A549 (cell line): ENCODE data around the gene RBMS3. TPM values are rescaled to one million over a fixed set of nuclear protein-coding genes. Genes with fewer than 3 reads are reported as not detected.

Source experiments
- ATAC-seq, 2 experiments: fragments of 200-7000 bp in 1 of 2; fragments of >200 bp in 1 of 2; cut with Nextera tagmentation in 1 of 2; cut with Tn5 transposase in 1 of 2; 3 replicates each; pipeline versions ENCODE4 v1.8.0 to v1.9.1; 2018 to 2020; ENCODE audit warnings: mild to moderate bottlenecking in 1 of 2, moderate library complexity in 1 of 2
- CTCF ChIA-PET: fragments of 300-600 bp; sonication (Branson Sonifier 250); formaldehyde crosslinking; extraction: SDS; loops from one replicate; lab custom pipeline; 2021; ENCODE audit warnings: antibody characterized with exemption, inconsistent platforms; lab: Yijun Ruan, JAX
- POLR2A ChIA-PET: fragments of 350-600 bp; formaldehyde crosslinking; extraction: SDS; loops from one replicate; lab custom pipeline; 2021; ENCODE audit warnings: antibody characterized with exemption, inconsistent platforms; lab: Yijun Ruan, JAX
- DNase-seq, 2 experiments: peaks; one replicate each; pipeline versions ENCODE4 v3.0.0 to v3.0.0-alpha.2; 2011 to 2016; ENCODE audit warnings: low read depth in 1 of 2, low spot score in 1 of 2
- FAIRE-seq: peaks from 2 replicates; lab custom pipeline; 2011; peaks lifted over from hg19 to GRCh38; lab: Jason Lieb, UNC
- H3K27ac ChIP-seq, 2 experiments: fragments of >200 bp; sonication (Bioruptor Twin); formaldehyde crosslinking; 3 replicates each; pipeline ENCODE4 v1.5.1; 2016 to 2017
- H3K4me1 ChIP-seq: fragments of >200 bp; sonication (Bioruptor Twin); formaldehyde crosslinking; 3 replicates; pipeline ENCODE4 v1.6.1; 2016
- H3K4me2 ChIP-seq: fragments of >200 bp; sonication (Bioruptor Twin); formaldehyde crosslinking; 3 replicates; pipeline ENCODE4 v1.6.1; 2016
- H3K4me3 ChIP-seq: fragments of >200 bp; sonication (Bioruptor Twin); formaldehyde crosslinking; 3 replicates; pipeline ENCODE4 v1.5.1; 2016
- H3K9me3 ChIP-seq: fragments of >200 bp; sonication (Bioruptor Twin); formaldehyde crosslinking; 3 replicates; pipeline ENCODE4 v1.6.1; 2016
- BCL3 ChIP-seq: fragments of >200 bp; sonication (Bioruptor Twin); formaldehyde crosslinking; IDR thresholded peaks from 3 replicates; pipeline ENCODE4 v1.6.1; 2016
- CBX2 ChIP-seq: fragments of 200-600 bp; sonication (generic); IDR thresholded peaks from 2 replicates; pipeline ENCODE4 v1.6.1; 2016; ENCODE audit warnings: low read depth, mild to moderate bottlenecking, borderline replicate concordance
- CBX8 ChIP-seq: fragments of 200-600 bp; sonication (generic); IDR thresholded peaks from 2 replicates; pipeline ENCODE4 v1.6.1; 2016
- CTCF ChIP-seq: fragments of >200 bp; sonication (Bioruptor Twin); formaldehyde crosslinking; IDR thresholded peaks from 3 replicates; pipeline ENCODE4 v1.5.1; 2016
- EP300 ChIP-seq, 2 experiments: fragments of >200 bp; sonication (Bioruptor Twin); formaldehyde crosslinking; IDR thresholded peaks; 2 replicates in 1 of 2; 3 replicates in 1 of 2; pipeline ENCODE4 v1.6.1; 2016 to 2017
- FOSB ChIP-seq: fragments of 250-450 bp; sonication (Bioruptor Pico); IDR thresholded peaks from 2 replicates; pipeline ENCODE4 v1.5.0; 2020; ENCODE audit warnings: mild to moderate bottlenecking, moderate library complexity
- GATA3 ChIP-seq: IDR thresholded peaks from 2 replicates; pipeline ENCODE4 v1.6.1; 2012; ENCODE audit warnings: borderline replicate concordance
- HDAC2 ChIP-seq: fragments of 200-600 bp; sonication (generic); IDR thresholded peaks from 2 replicates; pipeline ENCODE4 v1.6.1; 2016
- HOXA7 ChIP-seq: fragments of 250-450 bp; sonication (Bioruptor Pico); IDR thresholded peaks from 2 replicates; pipeline ENCODE4 v1.5.0; 2020; ENCODE audit warnings: mild to moderate bottlenecking, moderate library complexity
- JUNB ChIP-seq: fragments of >200 bp; sonication (Bioruptor Twin); formaldehyde crosslinking; IDR thresholded peaks from 2 replicates; pipeline ENCODE4 v1.6.1; 2016
- MAFK ChIP-seq: fragments of 450-650 bp; IDR thresholded peaks from 2 replicates; pipeline ENCODE4 v1.6.1; 2014; ENCODE audit not compliant: partially characterized antibody
- MAZ ChIP-seq: fragments of 150-350 bp; IDR thresholded peaks from 2 replicates; pipeline ENCODE4 v1.6.1; 2014; ENCODE audit warnings: antibody characterized with exemption, low read depth, low read length, borderline replicate concordance
- NPAS2 ChIP-seq: fragments of 250-450 bp; sonication (Bioruptor Pico); IDR thresholded peaks from 2 replicates; pipeline ENCODE4 v1.8.0; 2022; ENCODE audit warnings: mild to moderate bottlenecking, moderate library complexity, borderline replicate concordance
- PBX3 ChIP-seq: IDR thresholded peaks from 2 replicates; pipeline ENCODE4 v1.6.1; 2012
- RAD21 ChIP-seq, 2 experiments: fragments of >200 bp in 1 of 2; sonication (Bioruptor Twin) in 1 of 2; formaldehyde crosslinking in 1 of 2; IDR thresholded peaks in 1 of 2; conservative IDR thresholded peaks in 1 of 2; 2 replicates in 1 of 2; 3 replicates in 1 of 2; pipeline ENCODE4 v1.6.1; 2012 to 2018; ENCODE audit warnings: inconsistent platforms in 1 of 2
- REST ChIP-seq: fragments of 200-600 bp; sonication (generic); IDR thresholded peaks from 2 replicates; pipeline ENCODE4 v1.6.1; 2016; ENCODE audit warnings: antibody characterized with exemption, mild to moderate bottlenecking, moderate library complexity
- TFCP2L1 ChIP-seq: fragments of 250-450 bp; sonication (Bioruptor Pico); IDR thresholded peaks from 2 replicates; pipeline ENCODE4 v1.5.0; 2021; ENCODE audit warnings: mild to moderate bottlenecking
- WGBS: methylation state at CpG from one replicate; pipeline ENCODE4 v1.1.6; 2017; ENCODE audit errors: missing lambda C conversion rate; 5-methylcytosine and 5-hydroxymethylcytosine counted together
- polyA plus RNA-seq, 4 experiments: library from polyadenylated mRNA; depleted of rRNA in 3 of 4; stranded (reverse); fragments of >200 nt; fragmentation: RNase III in 1 of 4; extraction: RNeasy Plus Mini Kit Qiagen cat#74134 plus additional on column Dnase treatment in 1 of 4; gene quantifications; 2 replicates in 3 of 4; 3 replicates in 1 of 4; pipeline ENCODE4 v1.2.3, GENCODE V29; 2011 to 2017

Gene RBMS3
- polyA plus RNA-seq, 2 of the 4 experiments (the other 2 are of a cell fraction), result 0.92 to 4.1 TPM

GRCh38 chr3:29429055-29429679 lies 148.3 kb downstream of the RBMS3 start:
- ATAC-seq, result no peak
- 78% methylated on average over 4 of the region's 4 CpGs for WGBS
- Histone ChIP-seq H3K27ac (no peak overlapping the region), H3K4me1 (peaks cover 14% of the 10 kb centered on the region), H3K4me3 (no peak overlapping the region), H3K4me2 (no peak overlapping the region)
- CTCF ChIA-PET, result no interaction called here
- DNase-seq, result no peak
- no peak for FAIRE-seq
- POLR2A ChIA-PET, result no interaction called here
- peak; percentile 80 for TF ChIP-seq MAFK
- TF ChIP-seq JUNB, result no peak
- TF ChIP-seq FOSB (CRISPR knock-in tag), result no peak
- TF ChIP-seq, all 56 proteins: peak for 1
- H3K9me3 ChIP-seq, result no peaks in the 10 kb centered on the region

GRCh38 chr3:29430558-29430971 lies 149.7 kb downstream of the RBMS3 start:
- 11% methylated on average over 1 of the region's 1 CpG for WGBS
- peak in 1 of 2 experiments; percentile 66; a peak in 3 of 6 replicates for ATAC-seq
- Histone ChIP-seq H3K4me2 (peak overlapping the region; percentile 42), H3K4me3 (no peak overlapping the region), H3K4me1 (peaks cover 14% of the 10 kb centered on the region)
- DNase-seq, result peak in 1 of 2 experiments; percentile 9
- TF ChIP-seq GATA3 (peak; percentile 51; the same call in 1 of the 2 replicates), MAZ (no peak)
- TF ChIP-seq, all 56 proteins: peak for 1
- Histone ChIP-seq H3K27ac (peak overlapping the region in 1 of 2 experiments; percentile 50; a peak in 2 of 6 replicates), H3K9me3 (no peaks in the 10 kb centered on the region)
- FAIRE-seq, result no peak
- CTCF ChIA-PET, result interaction anchor here (0.9 kb wide), 1 partner anchor 45 kb away, joined by 3 read pairs; no protein-coding TSS in a partner anchor
- POLR2A ChIA-PET, result no interaction called here

- CTCF ChIA-PET, result no interaction called here
- FAIRE-seq (no peak), ATAC-seq (no peak), DNase-seq (no peak)
- POLR2A ChIA-PET, result no interaction called here
- no peak overlapping the region for H3K4me2 ChIP-seq
- H3K9me3 ChIP-seq, result no peaks in the 10 kb centered on the region
- no peak overlapping the region for H3K4me3 ChIP-seq
- TF ChIP-seq EP300 (IDR thresholded peaks at IDR 0.05), result no peak
- TF ChIP-seq PBX3, result no peak
- no peak for TF ChIP-seq TFCP2L1 (CRISPR knock-in tag)
- no peak for TF ChIP-seq RAD21 (conservative IDR thresholded peaks at IDR 0.05 in 1 of 2, IDR thresholded peaks at IDR 0.05 in 1 of 2)
- TF ChIP-seq REST, result no peak
- TF ChIP-seq NPAS2 (CRISPR knock-in tag), result no peak
- TF ChIP-seq JUNB, result no peak
- no peak for TF ChIP-seq CBX2
- no peak overlapping the region for H3K27ac ChIP-seq
- H3K4me1 ChIP-seq, result no peaks in the 10 kb centered on the region
These were observed 155.9 kb downstream of the RBMS3 start for GRCh38 chr3:29436612-29437323.

- ATAC-seq (no peak), DNase-seq (no peak), FAIRE-seq (no peak)
- Histone ChIP-seq H3K27ac (no peak overlapping the region), H3K4me1 (no peaks in the 10 kb centered on the region), H3K4me3 (no peak overlapping the region), H3K4me2 (no peak overlapping the region), H3K9me3 (no peaks in the 10 kb centered on the region)
- 92% methylated on average over 3 of the region's 3 CpGs for WGBS
- ChIA-PET POLR2A (no interaction called here), CTCF (interaction anchor here (0.6 kb wide), 1 partner anchor 95 kb away, joined by 3 read pairs; no protein-coding TSS in a partner anchor)
- TF ChIP-seq CTCF (no peak), BCL3 (no peak), JUNB (no peak), CBX8 (no peak), HOXA7 (CRISPR knock-in tag) (no peak), HDAC2 (no peak)
These were observed 157.7 kb downstream of the RBMS3 start for GRCh38 chr3:29438580-29438979.
